HepG2 (cell line): Measurements from ENCODE around the gene STX5. TPM values are rescaled to one million over a fixed set of nuclear protein-coding genes. Genes with fewer than 3 reads are reported as not detected.

Experiments used
- AHR ChIP-seq: IDR thresholded peaks from 2 replicates; pipeline ENCODE4 v1.6.1; 2018; ENCODE audit warnings: missing genetic modification reagents, missing compliant biosample characterization
- KAT8 ChIP-seq: IDR thresholded peaks from 2 replicates; pipeline ENCODE4 v1.6.1; 2016; ENCODE audit warnings: missing genetic modification reagents, missing compliant biosample characterization
- KLF11 ChIP-seq: IDR thresholded peaks from 2 replicates; pipeline ENCODE4 v1.6.1; 2016; ENCODE audit warnings: missing compliant biosample characterization
- KLF16 ChIP-seq, 2 experiments: sonication (generic) in 1 of 2; formaldehyde crosslinking in 1 of 2; IDR thresholded peaks; 2 replicates each; pipeline versions ENCODE4 v1.6.1 to v1.8.0; 2016 to 2023; ENCODE audit warnings: missing genetic modification reagents in 2 of 2, missing compliant biosample characterization in 1 of 2
- MBNL3 ChIP-seq: fragments of 250-450 bp; sonication (Bioruptor Pico); conservative IDR thresholded peaks from 2 replicates; pipeline ENCODE4 v1.8.0; 2022; ENCODE audit warnings: mild to moderate bottlenecking, inconsistent platforms
- NCOA1 ChIP-seq: sonication (generic); formaldehyde crosslinking; IDR thresholded peaks from 2 replicates; pipeline ENCODE4 v1.9.0; 2021; ENCODE audit warnings: missing genetic modification reagents
- NFRKB ChIP-seq: fragments of 450-650 bp; IDR thresholded peaks from 2 replicates; pipeline ENCODE4 v1.6.1; 2017
- NR2C2 ChIP-seq: sonication (generic); formaldehyde crosslinking; IDR thresholded peaks from 2 replicates; pipeline ENCODE4 v1.4.0; 2020; ENCODE audit warnings: missing genetic modification reagents, mild to moderate bottlenecking, moderate library complexity, borderline replicate concordance
- ONECUT2 ChIP-seq: sonication (generic); formaldehyde crosslinking; IDR thresholded peaks from 2 replicates; pipeline ENCODE4 v1.4.0; 2020; ENCODE audit warnings: missing genetic modification reagents
- PAF1 ChIP-seq: IDR thresholded peaks from 2 replicates; pipeline ENCODE4 v1.6.1; 2016; ENCODE audit warnings: missing genetic modification reagents, missing compliant biosample characterization
- PAX8 ChIP-seq: sonication (generic); formaldehyde crosslinking; IDR thresholded peaks from 2 replicates; pipeline ENCODE4 v1.8.0; 2022; ENCODE audit warnings: mild to moderate bottlenecking, missing genetic modification reagents, borderline replicate concordance
- SIX1 ChIP-seq: sonication (generic); formaldehyde crosslinking; IDR thresholded peaks from 2 replicates; pipeline ENCODE4 v1.4.0; 2020; ENCODE audit warnings: missing genetic modification reagents, borderline replicate concordance
- SRSF1 ChIP-seq: fragments of 200-400 bp; formaldehyde crosslinking; optimal IDR thresholded peaks from 2 replicates; pipeline ENCODE3; 2017; ENCODE audit warnings: mild to moderate bottlenecking, low read depth, low read length, moderate library complexity
- ZNF326 ChIP-seq: sonication (generic); formaldehyde crosslinking; IDR thresholded peaks from 2 replicates; pipeline ENCODE4 v1.4.0; 2020; ENCODE audit warnings: missing genetic modification reagents, borderline replicate concordance
- ZNF33B ChIP-seq: sonication (generic); formaldehyde crosslinking; IDR thresholded peaks from 2 replicates; pipeline ENCODE4 v1.5.1; 2020; ENCODE audit warnings: mild to moderate bottlenecking, missing genetic modification reagents
- ZNF44 ChIP-seq: sonication (generic); formaldehyde crosslinking; IDR thresholded peaks from 2 replicates; pipeline ENCODE4 v1.5.1; 2020; ENCODE audit warnings: mild to moderate bottlenecking, missing genetic modification reagents
- ZNF441 ChIP-seq: sonication (generic); formaldehyde crosslinking; IDR thresholded peaks from 2 replicates; pipeline ENCODE4 v1.7.0; 2021; ENCODE audit warnings: missing genetic modification reagents, borderline replicate concordance
- ZNF644 ChIP-seq: IDR thresholded peaks from 2 replicates; pipeline ENCODE4 v1.6.1; 2016; ENCODE audit warnings: low read depth
- ZSCAN21 ChIP-seq: sonication (generic); formaldehyde crosslinking; IDR thresholded peaks from 2 replicates; pipeline ENCODE4 v1.8.0; 2022; ENCODE audit warnings: mild to moderate bottlenecking, missing genetic modification reagents, moderate library complexity, borderline replicate concordance
- ZSCAN22 ChIP-seq: sonication (generic); formaldehyde crosslinking; IDR thresholded peaks from 2 replicates; pipeline ENCODE4 v1.4.0; 2020; ENCODE audit warnings: mild to moderate bottlenecking, missing genetic modification reagents
- polyA plus RNA-seq, 8 experiments: library from polyadenylated mRNA; depleted of rRNA in 3 of 8; stranded (reverse) in 7 of 8; unstranded in 1 of 8; fragments of >200 nt; fragmentation: Illumina TruSeq in 4 of 8; extraction: Trizol in 4 of 8; gene quantifications; 2 replicates each; pipeline versions ENCODE4 v1.2.1 to v1.2.3, GENCODE V29; 2011 to 2016; ENCODE audit warnings: low read depth in 4 of 8, missing spikeins in 1 of 8, mixed read lengths in 1 of 8; ENCODE audit not compliant: insufficient read depth in 1 of 8
- total RNA-seq, 5 experiments: library from RNA; depleted of rRNA; stranded (reverse); fragments of >200 nt; fragmentation: Illumina TruSeq; extraction: Trizol; gene quantifications; 2 replicates each; pipeline ENCODE4 v1.2.3, GENCODE V29; 2016; ENCODE audit warnings: low read depth in 1 of 5
- TF ChIP-seq, protein P1 (sequence below): sonication (generic); formaldehyde crosslinking; IDR thresholded peaks from 2 replicates; pipeline ENCODE4 v1.4.0; 2020; ENCODE audit warnings: low read depth, missing genetic modification reagents
- TF ChIP-seq, protein P2 (sequence below): sonication (generic); formaldehyde crosslinking; IDR thresholded peaks from 2 replicates; pipeline ENCODE4 v1.8.1; 2022; ENCODE audit warnings: mild to moderate bottlenecking, missing genetic modification reagents
- TF ChIP-seq, protein P3 (sequence below): sonication (generic); formaldehyde crosslinking; IDR thresholded peaks from 2 replicates; pipeline ENCODE4 v1.4.0; 2020; ENCODE audit warnings: missing genetic modification reagents, borderline replicate concordance

Gene STX5
- total and polyA plus RNA-seq, 2 of the 13 experiments (the other 11 are each of a cell fraction or from before 2014, with no cell fraction given): 26.9 to 30.0 TPM

DNA sequence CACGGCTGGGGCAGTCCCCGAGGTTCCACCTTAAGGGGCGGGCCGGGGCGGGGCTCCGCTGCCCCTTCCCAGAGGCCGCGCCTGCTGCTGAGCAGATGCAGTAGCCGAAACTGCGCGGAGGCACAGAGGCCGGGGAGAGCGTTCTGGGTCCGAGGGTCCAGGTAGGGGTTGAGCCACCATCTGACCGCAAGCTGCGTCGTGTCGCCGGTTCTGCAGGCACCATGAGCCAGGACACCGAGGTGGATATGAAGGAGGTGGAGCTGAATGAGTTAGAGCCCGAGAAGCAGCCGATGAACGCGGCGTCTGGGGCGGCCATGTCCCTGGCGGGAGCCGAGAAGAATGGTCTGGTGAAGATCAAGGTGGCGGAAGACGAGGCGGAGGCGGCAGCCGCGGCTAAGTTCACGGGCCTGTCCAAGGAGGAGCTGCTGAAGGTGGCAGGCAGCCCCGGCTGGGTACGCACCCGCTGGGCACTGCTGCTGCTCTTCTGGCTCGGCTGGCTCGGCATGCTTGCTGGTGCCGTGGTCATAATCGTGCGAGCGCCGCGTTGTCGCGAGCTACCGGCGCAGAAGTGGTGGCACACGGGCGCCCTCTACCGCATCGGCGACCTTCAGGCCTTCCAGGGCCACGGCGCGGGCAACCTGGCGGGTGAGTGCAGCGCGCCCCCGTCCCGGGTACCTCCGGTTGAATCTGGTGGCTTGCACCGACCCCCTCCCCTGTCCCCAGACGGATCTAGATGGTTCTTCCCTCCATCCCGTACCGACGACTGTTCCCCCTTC, 49.1 kb upstream of the STX5 start, which contains the start of gene SLC3A2 (continued):
- TF ChIP-seq, protein P1, sequence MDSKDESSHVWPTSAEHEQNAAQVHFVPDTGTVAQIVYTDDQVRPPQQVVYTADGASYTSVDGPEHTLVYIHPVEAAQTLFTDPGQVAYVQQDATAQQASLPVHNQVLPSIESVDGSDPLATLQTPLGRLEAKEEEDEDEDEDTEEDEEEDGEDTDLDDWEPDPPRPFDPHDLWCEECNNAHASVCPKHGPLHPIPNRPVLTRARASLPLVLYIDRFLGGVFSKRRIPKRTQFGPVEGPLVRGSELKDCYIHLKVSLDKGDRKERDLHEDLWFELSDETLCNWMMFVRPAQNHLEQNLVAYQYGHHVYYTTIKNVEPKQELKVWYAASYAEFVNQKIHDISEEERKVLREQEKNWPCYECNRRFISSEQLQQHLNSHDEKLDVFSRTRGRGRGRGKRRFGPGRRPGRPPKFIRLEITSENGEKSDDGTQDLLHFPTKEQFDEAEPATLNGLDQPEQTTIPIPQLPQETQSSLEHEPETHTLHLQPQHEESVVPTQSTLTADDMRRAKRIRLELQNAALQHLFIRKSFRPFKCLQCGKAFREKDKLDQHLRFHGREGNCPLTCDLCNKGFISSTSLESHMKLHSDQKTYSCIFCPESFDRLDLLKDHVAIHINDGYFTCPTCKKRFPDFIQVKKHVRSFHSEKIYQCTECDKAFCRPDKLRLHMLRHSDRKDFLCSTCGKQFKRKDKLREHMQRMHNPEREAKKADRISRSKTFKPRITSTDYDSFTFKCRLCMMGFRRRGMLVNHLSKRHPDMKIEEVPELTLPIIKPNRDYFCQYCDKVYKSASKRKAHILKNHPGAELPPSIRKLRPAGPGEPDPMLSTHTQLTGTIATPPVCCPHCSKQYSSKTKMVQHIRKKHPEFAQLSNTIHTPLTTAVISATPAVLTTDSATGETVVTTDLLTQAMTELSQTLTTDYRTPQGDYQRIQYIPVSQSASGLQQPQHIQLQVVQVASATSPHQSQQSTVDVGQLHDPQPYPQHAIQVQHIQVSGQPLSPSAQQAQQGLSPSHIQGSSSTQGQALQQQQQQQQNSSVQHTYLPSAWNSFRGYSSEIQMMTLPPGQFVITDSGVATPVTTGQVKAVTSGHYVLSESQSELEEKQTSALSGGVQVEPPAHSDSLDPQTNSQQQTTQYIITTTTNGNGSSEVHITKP (CRISPR knock-in tag): peak; percentile 81
- TF ChIP-seq ZNF33B: 0 out of 2 replicates have a peak, but pooled peaks have one; percentile 68
- no peak for TF ChIP-seq MBNL3
- TF ChIP-seq NCOA1 (CRISPR knock-in tag): peak; percentile 80; the same call in 1 of the 2 replicates
- no peak for TF ChIP-seq ZNF326 (CRISPR knock-in tag)
- peak; percentile 66 for TF ChIP-seq KAT8 (CRISPR knock-in tag)
- TF ChIP-seq, protein P2, sequence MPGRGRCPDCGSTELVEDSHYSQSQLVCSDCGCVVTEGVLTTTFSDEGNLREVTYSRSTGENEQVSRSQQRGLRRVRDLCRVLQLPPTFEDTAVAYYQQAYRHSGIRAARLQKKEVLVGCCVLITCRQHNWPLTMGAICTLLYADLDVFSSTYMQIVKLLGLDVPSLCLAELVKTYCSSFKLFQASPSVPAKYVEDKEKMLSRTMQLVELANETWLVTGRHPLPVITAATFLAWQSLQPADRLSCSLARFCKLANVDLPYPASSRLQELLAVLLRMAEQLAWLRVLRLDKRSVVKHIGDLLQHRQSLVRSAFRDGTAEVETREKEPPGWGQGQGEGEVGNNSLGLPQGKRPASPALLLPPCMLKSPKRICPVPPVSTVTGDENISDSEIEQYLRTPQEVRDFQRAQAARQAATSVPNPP (CRISPR knock-in tag): peak; percentile 28; the same call in 1 of the 2 replicates
- peak; percentile 81 for TF ChIP-seq ZSCAN21 (CRISPR knock-in tag)
- TF ChIP-seq, protein P3, sequence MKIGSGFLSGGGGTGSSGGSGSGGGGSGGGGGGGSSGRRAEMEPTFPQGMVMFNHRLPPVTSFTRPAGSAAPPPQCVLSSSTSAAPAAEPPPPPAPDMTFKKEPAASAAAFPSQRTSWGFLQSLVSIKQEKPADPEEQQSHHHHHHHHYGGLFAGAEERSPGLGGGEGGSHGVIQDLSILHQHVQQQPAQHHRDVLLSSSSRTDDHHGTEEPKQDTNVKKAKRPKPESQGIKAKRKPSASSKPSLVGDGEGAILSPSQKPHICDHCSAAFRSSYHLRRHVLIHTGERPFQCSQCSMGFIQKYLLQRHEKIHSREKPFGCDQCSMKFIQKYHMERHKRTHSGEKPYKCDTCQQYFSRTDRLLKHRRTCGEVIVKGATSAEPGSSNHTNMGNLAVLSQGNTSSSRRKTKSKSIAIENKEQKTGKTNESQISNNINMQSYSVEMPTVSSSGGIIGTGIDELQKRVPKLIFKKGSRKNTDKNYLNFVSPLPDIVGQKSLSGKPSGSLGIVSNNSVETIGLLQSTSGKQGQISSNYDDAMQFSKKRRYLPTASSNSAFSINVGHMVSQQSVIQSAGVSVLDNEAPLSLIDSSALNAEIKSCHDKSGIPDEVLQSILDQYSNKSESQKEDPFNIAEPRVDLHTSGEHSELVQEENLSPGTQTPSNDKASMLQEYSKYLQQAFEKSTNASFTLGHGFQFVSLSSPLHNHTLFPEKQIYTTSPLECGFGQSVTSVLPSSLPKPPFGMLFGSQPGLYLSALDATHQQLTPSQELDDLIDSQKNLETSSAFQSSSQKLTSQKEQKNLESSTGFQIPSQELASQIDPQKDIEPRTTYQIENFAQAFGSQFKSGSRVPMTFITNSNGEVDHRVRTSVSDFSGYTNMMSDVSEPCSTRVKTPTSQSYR: peak; percentile 70; the same call in 1 of the 2 replicates
- no peak for TF ChIP-seq PAF1 (CRISPR knock-in tag)
- TF ChIP-seq KLF16 (CRISPR knock-in tag; IDR thresholded peaks at IDR 0.05): peak in 1 of 2 experiments; percentile 86; a peak in 3 of 4 replicates
- TF ChIP-seq AHR (CRISPR knock-in tag): peak; percentile 72; the same call in 1 of the 2 replicates
- no peak for TF ChIP-seq ZNF644
- TF ChIP-seq ZNF44: peak; percentile 81; the same call in 1 of the 2 replicates
- TF ChIP-seq NFRKB: no peak
- no peak for TF ChIP-seq KLF11 (CRISPR knock-in tag)
- TF ChIP-seq PAX8 (CRISPR knock-in tag): no peak
- TF ChIP-seq SRSF1: peak; percentile 95
- TF ChIP-seq ONECUT2 (CRISPR knock-in tag): 0 out of 2 replicates have a peak, but pooled peaks have one; percentile 9
- TF ChIP-seq ZSCAN22 (CRISPR knock-in tag): peak; percentile 59; the same call in 1 of the 2 replicates
- TF ChIP-seq SIX1 (CRISPR knock-in tag): no peak
- TF ChIP-seq NR2C2 (CRISPR knock-in tag): peak; percentile 14
- 0 out of 2 replicates have a peak, but pooled peaks have one; percentile 20 for TF ChIP-seq ZNF441 (CRISPR knock-in tag)
